Body of pancreas (tissue), 4 donors: ENCODE measurements around the gene PGS1. TPM values are rescaled to one million over a fixed set of nuclear protein-coding genes. Genes with fewer than 3 reads are reported as not detected.
A peak's percentile ranks its signal among the peaks of the same experiment; 100 is the strongest.

Experiments
- ATAC-seq: fragments of 150-250 bp; one replicate; pipeline ENCODE4 v1.9.1; 2016
- DNase-seq, 4 donors: peaks; one replicate each; pipeline ENCODE4 v3.0.0-alpha.2; 2019
- H3K27ac ChIP-seq, 4 donors: fragments of 200-600 bp; sonication (generic); 1 replicate in 3 of 4; 2 replicates in 1 of 4; pipeline versions ENCODE4 v1.5.1 to v1.6.1; 2016 to 2019; ENCODE audit warnings: mild to moderate bottlenecking in 1 of 4, mixed read lengths in 1 of 4, moderate library complexity in 1 of 4
- H3K27me3 ChIP-seq, 2 donors: fragments of 200-600 bp; sonication (generic); one replicate each; pipeline ENCODE4 v1.6.0; 2016; ENCODE audit warnings: mild to moderate bottlenecking in 1 of 2
- H3K36me3 ChIP-seq, 2 donors: fragments of 200-600 bp; sonication (generic); replicated peaks in 1 of 2; 2 replicates each; pipeline ENCODE4 v1.5.1; 2016; ENCODE audit warnings: low read depth in 2 of 2; ENCODE audit not compliant: insufficient read depth in 1 of 2
- H3K4me1 ChIP-seq: fragments of 200-600 bp; sonication (generic); one replicate; pipeline ENCODE4 v1.6.0; 2016
- H3K4me3 ChIP-seq, 2 donors: fragments of 200-600 bp; sonication (generic); 1 replicate in 1 of 2; 2 replicates in 1 of 2; pipeline ENCODE4 v1.5.1; 2016 to 2019
- H3K9me3 ChIP-seq, 3 donors: fragments of 200-600 bp; sonication (generic); 1 replicate in 2 of 3; 2 replicates in 1 of 3; pipeline ENCODE4 v1.5.1; 2016
- CTCF ChIP-seq, 7 experiments: fragments of 450-650 bp in 4 of 7; fragments of 200-600 bp in 3 of 7; sonication (generic) in 3 of 7; IDR thresholded peaks; one replicate each; pipeline ENCODE4 v1.5.1; 2016 to 2019; ENCODE audit warnings: antibody characterized with exemption in 7 of 7
- POLR2A ChIP-seq, 3 donors: fragments of 450-650 bp; IDR thresholded peaks; one replicate each; pipeline ENCODE4 v1.6.1; 2016; ENCODE audit warnings: antibody characterized with exemption in 3 of 3, mild to moderate bottlenecking in 2 of 3
- WGBS, 2 donors: methylation state at CpG; one replicate each; pipeline ENCODE4 v1.1.5; 2017; 5-methylcytosine and 5-hydroxymethylcytosine counted together
- intact Hi-C: fragments of 100-400 bp; cut with DNase I; formaldehyde crosslinking; loops from one replicate; pipeline ENCODE4 v1.15.1; 2023
- total RNA-seq, 2 donors: library from RNA; depleted of rRNA; stranded (reverse); fragments of >200 nt; gene quantifications; one replicate each; pipeline ENCODE4 v1.1.0, GENCODE V29; 2016

The PGS1 gene
- total RNA-seq, 2 donors from 2014 or later = 17.1 to 30.4 TPM

GRCh38 chr17:78441271-78441971 is 63.0 kb downstream of the PGS1 start:
- H3K4me3 ChIP-seq = no peak overlapping the region
- H3K27me3 ChIP-seq = no peaks in the 10 kb centered on the region
- no peak for TF ChIP-seq POLR2A (IDR thresholded peaks at IDR 0.05)
- no peak for TF ChIP-seq CTCF (IDR thresholded peaks at IDR 0.05)
- ATAC-seq = no peak
- intact Hi-C loops = no loop called here
- 57 to 59% methylated on average over 12 of the region's 12 CpGs for WGBS, 2 donors
- H3K9me3 ChIP-seq = no peaks in the 10 kb centered on the region
- no peaks in the 10 kb centered on the region for H3K4me1 ChIP-seq
- no peak overlapping the region for H3K27ac ChIP-seq
- DNase-seq = no peak
- H3K36me3 ChIP-seq = no peaks in the 10 kb centered on the region

GRCh38 chr17:78442648-78443218 is 64.3 kb downstream of the PGS1 start:
- intact Hi-C loops = no loop called here
- DNase-seq (peak in 3 of 4 donors; percentile 28 to 85 (median 34)), ATAC-seq (peak; percentile 18)
- Histone ChIP-seq H3K36me3 (no peaks in the 10 kb centered on the region), H3K9me3 (no peaks in the 10 kb centered on the region), H3K4me1 (no peaks in the 10 kb centered on the region), H3K27me3 (no peaks in the 10 kb centered on the region), H3K4me3 (no peak overlapping the region), H3K27ac (peak overlapping the region in 1 of 4 donors; percentile 31)
- 56 to 63% methylated on average over 14 to 19 of the region's 19 CpGs for WGBS, 2 donors
- no peak for TF ChIP-seq CTCF (IDR thresholded peaks at IDR 0.05)
- peak in 1 of 3 donors; percentile 12 for TF ChIP-seq POLR2A (IDR thresholded peaks at IDR 0.05)

GRCh38 chr17:78444392-78444791 is 65.9 kb downstream of the PGS1 start:
- H3K27ac ChIP-seq = no peak overlapping the region
- ATAC-seq (no peak), DNase-seq (no peak)
- no peaks in the 10 kb centered on the region for H3K9me3 ChIP-seq
- no peaks in the 10 kb centered on the region for H3K36me3 ChIP-seq
- H3K4me3 ChIP-seq = no peak overlapping the region
- H3K4me1 ChIP-seq = no peaks in the 10 kb centered on the region
- TF ChIP-seq POLR2A (IDR thresholded peaks at IDR 0.05) (no peak), CTCF (IDR thresholded peaks at IDR 0.05) (no peak)
- WGBS, 2 donors = 70 to 71% methylated on average over 2 to 20 of the region's 20 CpGs
- H3K27me3 ChIP-seq = no peaks in the 10 kb centered on the region
- intact Hi-C loops = no loop called here

GRCh38 chr17:78446833-78447232 is 68.4 kb downstream of the PGS1 start:
- no peak overlapping the region for H3K27ac ChIP-seq
- DNase-seq (no peak), ATAC-seq (no peak)
- H3K4me3 ChIP-seq = no peak overlapping the region
- 84 to 88% methylated on average over 6 to 7 of the region's 7 CpGs for WGBS, 2 donors
- H3K36me3 ChIP-seq = no peaks in the 10 kb centered on the region
- no peaks in the 10 kb centered on the region for H3K9me3 ChIP-seq
- intact Hi-C loops = no loop called here
- TF ChIP-seq POLR2A (IDR thresholded peaks at IDR 0.05) = no peak
- TF ChIP-seq CTCF (IDR thresholded peaks at IDR 0.05) = no peak
- no peaks in the 10 kb centered on the region for H3K27me3 ChIP-seq
- no peaks in the 10 kb centered on the region for H3K4me1 ChIP-seq
